Osteoblast (primary cell): ENCODE measurements around the gene ANO6. TPM values are rescaled to one million over a fixed set of nuclear protein-coding genes. Genes with fewer than 3 reads are reported as not detected.

Experiments
- DNase-seq: peaks from one replicate; pipeline ENCODE4 v3.0.0; 2011; ENCODE audit warnings: low spot score, mixed read lengths; ENCODE audit not compliant: insufficient read length; ENCODE audit errors: missing footprints
- H2AFZ ChIP-seq: 2 replicates; pipeline ENCODE4 v1.6.0; 2011; ENCODE audit warnings: mild to moderate bottlenecking, low read length
- H3K27ac ChIP-seq: 2 replicates; pipeline ENCODE4 v1.5.1; 2011; ENCODE audit warnings: mild to moderate bottlenecking, low read depth, low read length, moderate library complexity
- H3K27me3 ChIP-seq: 2 replicates; pipeline ENCODE4 v1.6.0; 2012; ENCODE audit warnings: mild to moderate bottlenecking, control low read depth, inconsistent platforms, low read length, moderate library complexity; ENCODE audit not compliant: insufficient read depth
- H3K36me3 ChIP-seq: 2 replicates; pipeline ENCODE4 v1.5.1; 2011; ENCODE audit warnings: mild to moderate bottlenecking, low read length, control low read depth, moderate library complexity; ENCODE audit not compliant: insufficient read depth
- H3K4me1 ChIP-seq: 2 replicates; pipeline ENCODE4 v1.5.1; 2011; ENCODE audit warnings: mild to moderate bottlenecking, low read length, control low read depth, moderate library complexity; ENCODE audit not compliant: insufficient read depth
- H3K4me2 ChIP-seq: 2 replicates; pipeline ENCODE4 v1.6.0; 2011; ENCODE audit warnings: mild to moderate bottlenecking, low read length; ENCODE audit not compliant: insufficient read depth
- H3K4me3 ChIP-seq: fragments of 200-600 bp; sonication (generic); 3 replicates; pipeline ENCODE4 v1.5.1; 2012; ENCODE audit warnings: mild to moderate bottlenecking, low read length, inconsistent platforms; ENCODE audit not compliant: insufficient read depth
- H3K79me2 ChIP-seq: 2 replicates; pipeline ENCODE4 v1.6.0; 2012; ENCODE audit warnings: mild to moderate bottlenecking, low read length, control low read depth, inconsistent platforms; ENCODE audit not compliant: insufficient read depth
- H3K9me3 ChIP-seq: 2 replicates; pipeline ENCODE4 v1.5.1; 2011; ENCODE audit warnings: low read depth, low read length, control low read depth
- H4K20me1 ChIP-seq: 2 replicates; pipeline ENCODE4 v1.6.0; 2012; ENCODE audit warnings: mild to moderate bottlenecking, low read length, control low read depth; ENCODE audit not compliant: insufficient read depth
- CTCF ChIP-seq: IDR thresholded peaks from 2 replicates; pipeline ENCODE4 v1.5.1; 2011; ENCODE audit warnings: mild to moderate bottlenecking, low read depth, low read length, moderate library complexity; ENCODE audit errors: extremely low read depth
- total RNA-seq: library from RNA; depleted of rRNA; stranded (reverse); fragments of >200 nt; gene quantifications from 2 replicates; pipeline ENCODE4 v1.2.3, GENCODE V29; 2012

Gene ANO6
- total RNA-seq, 1 donor: 49.9 TPM

- Histone ChIP-seq H3K27me3 (no peaks in the 10 kb centered on the region), H4K20me1 (peaks cover 2% of the 10 kb centered on the region), H3K4me2 (peak overlapping the region; percentile 65), H2AFZ (no peak overlapping the region), H3K27ac (peak overlapping the region; percentile 98), H3K36me3 (no peaks in the 10 kb centered on the region), H3K79me2 (peaks cover 50% of the 10 kb centered on the region), H3K9me3 (no peaks in the 10 kb centered on the region), H3K4me3 (peak overlapping the region; percentile 8), H3K4me1 (peaks cover 26% of the 10 kb centered on the region)
- peak; percentile 93 for DNase-seq
- TF ChIP-seq CTCF: no peak
Observed at GRCh38 chr12:45273717-45274271, 57.9 kb downstream of the ANO6 start.

- Histone ChIP-seq H3K79me2 (peaks cover 54% of the 10 kb centered on the region), H2AFZ (no peak overlapping the region), H3K9me3 (no peaks in the 10 kb centered on the region), H3K27me3 (no peaks in the 10 kb centered on the region), H3K4me1 (peaks cover 18% of the 10 kb centered on the region), H3K27ac (no peak overlapping the region), H3K4me3 (no peak overlapping the region), H3K36me3 (no peaks in the 10 kb centered on the region), H3K4me2 (no peak overlapping the region), H4K20me1 (no peaks in the 10 kb centered on the region)
- TF ChIP-seq CTCF: no peak
- no peak for DNase-seq
Observed at GRCh38 chr12:45276154-45276755, 60.4 kb downstream of the ANO6 start.

GRCh38 chr12:45278447-45278846, 62.6 kb downstream of the ANO6 start:
- Histone ChIP-seq H3K79me2 (peaks cover 55% of the 10 kb centered on the region), H3K9me3 (no peaks in the 10 kb centered on the region), H2AFZ (no peak overlapping the region), H3K4me1 (peaks cover 16% of the 10 kb centered on the region), H3K27ac (no peak overlapping the region), H3K36me3 (no peaks in the 10 kb centered on the region), H3K4me2 (no peak overlapping the region), H4K20me1 (no peaks in the 10 kb centered on the region), H3K4me3 (no peak overlapping the region), H3K27me3 (no peaks in the 10 kb centered on the region)
- TF ChIP-seq CTCF: no peak
- DNase-seq: no peak

GRCh38 chr12:45279931-45280830, 64.3 kb downstream of the ANO6 start:
- H3K79me2 ChIP-seq: peaks cover 51% of the 10 kb centered on the region

More at GRCh38 chr12:45279931-45280830, 64.3 kb downstream of the ANO6 start:
- no peak overlapping the region for H3K4me3 ChIP-seq
- no peak for DNase-seq
- no peaks in the 10 kb centered on the region for H3K36me3 ChIP-seq
- TF ChIP-seq CTCF: no peak
- H3K27me3 ChIP-seq: no peaks in the 10 kb centered on the region
- no peak overlapping the region for H3K27ac ChIP-seq
- no peak overlapping the region for H2AFZ ChIP-seq
- H4K20me1 ChIP-seq: no peaks in the 10 kb centered on the region
- H3K4me1 ChIP-seq: peaks cover 21% of the 10 kb centered on the region
- no peaks in the 10 kb centered on the region for H3K9me3 ChIP-seq
- H3K4me2 ChIP-seq: no peak overlapping the region
